GM18909 (cell line): ENCODE data around the gene PTH1R.
A peak's percentile ranks its signal among the peaks of the same experiment; 100 is the strongest.

ENCODE experiments used
- ATAC-seq: cut with Tn5 transposase; IDR thresholded peaks from one replicate; pipeline ENCODE4 v1.9.1; 2021; ENCODE audit warnings: mild to moderate bottlenecking; ENCODE audit not compliant: unreplicated experiment, poor library complexity

The PTH1R gene

DNA sequence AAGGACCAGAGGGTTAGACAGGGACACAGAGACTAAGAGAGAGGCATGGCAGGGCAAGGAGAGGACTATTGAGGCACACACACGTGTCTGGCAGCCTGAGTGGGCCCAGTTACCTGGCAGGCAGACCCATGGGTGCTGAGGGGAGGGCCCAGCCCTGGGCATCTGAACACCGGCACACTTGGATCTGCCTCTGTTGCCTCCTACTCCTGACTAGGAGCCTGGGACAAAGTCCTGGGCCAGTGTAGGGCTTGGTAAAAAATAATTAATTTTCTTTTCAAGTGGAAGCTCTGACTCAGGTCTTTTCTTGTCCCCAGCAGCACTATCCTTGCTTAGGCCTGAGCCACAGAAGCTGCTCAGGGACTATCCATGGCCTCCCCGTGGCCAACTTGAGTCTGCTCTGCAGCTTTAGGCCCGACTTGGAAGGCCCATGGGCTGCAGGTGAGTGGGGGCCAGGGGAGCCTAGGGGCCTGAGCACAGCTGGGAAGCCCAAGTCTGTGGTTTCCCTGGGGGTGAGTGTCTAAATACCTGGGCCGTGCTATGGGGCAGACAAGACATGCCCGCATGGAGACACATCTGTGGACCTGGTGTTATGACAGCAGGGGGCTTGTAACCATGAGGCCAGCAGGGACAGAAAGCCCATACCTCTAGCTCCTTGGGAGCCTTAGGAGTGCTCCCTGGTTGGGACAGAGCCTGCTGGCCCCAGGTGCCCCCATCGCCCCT lies at the start of gene PTH1R:
TSS of gene PTH1R (plus strand) at position 316 of the 720 bp plus-strand sequence. CDS start 5,839 bp downstream, outside the sequence.
- no peak for ATAC-seq

- ATAC-seq = peak; percentile 66
Observed at GRCh38 chr3:46829699-46830208, 47.8 kb upstream of the PTH1R start.

- ATAC-seq = no peak
Observed at GRCh38 chr3:46830801-46831200, 46.7 kb upstream of the PTH1R start.

DNA sequence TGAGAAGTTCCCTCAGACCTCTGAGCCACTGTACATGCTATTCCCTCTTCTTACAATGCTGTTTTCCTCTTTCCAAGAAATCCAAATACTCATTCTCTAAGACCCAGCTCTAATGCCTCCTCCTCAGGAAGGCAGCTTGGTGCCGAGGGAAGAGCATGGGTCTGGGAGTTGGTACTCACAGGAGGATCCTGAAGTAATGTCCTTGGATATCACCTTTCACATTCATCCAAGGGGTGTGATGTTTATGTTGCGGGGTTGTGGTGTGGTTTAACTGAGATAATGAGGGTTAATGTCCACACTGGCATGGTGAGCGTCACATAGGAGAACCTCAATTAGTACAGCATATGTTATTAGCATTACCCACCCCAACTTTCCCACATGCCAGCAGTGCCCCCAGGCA lies 46.2 kb upstream of the PTH1R start:
- no peak for ATAC-seq

GRCh38 chr3:46831841-46832240 lies 45.7 kb upstream of the PTH1R start:
- no peak for ATAC-seq

DNA sequence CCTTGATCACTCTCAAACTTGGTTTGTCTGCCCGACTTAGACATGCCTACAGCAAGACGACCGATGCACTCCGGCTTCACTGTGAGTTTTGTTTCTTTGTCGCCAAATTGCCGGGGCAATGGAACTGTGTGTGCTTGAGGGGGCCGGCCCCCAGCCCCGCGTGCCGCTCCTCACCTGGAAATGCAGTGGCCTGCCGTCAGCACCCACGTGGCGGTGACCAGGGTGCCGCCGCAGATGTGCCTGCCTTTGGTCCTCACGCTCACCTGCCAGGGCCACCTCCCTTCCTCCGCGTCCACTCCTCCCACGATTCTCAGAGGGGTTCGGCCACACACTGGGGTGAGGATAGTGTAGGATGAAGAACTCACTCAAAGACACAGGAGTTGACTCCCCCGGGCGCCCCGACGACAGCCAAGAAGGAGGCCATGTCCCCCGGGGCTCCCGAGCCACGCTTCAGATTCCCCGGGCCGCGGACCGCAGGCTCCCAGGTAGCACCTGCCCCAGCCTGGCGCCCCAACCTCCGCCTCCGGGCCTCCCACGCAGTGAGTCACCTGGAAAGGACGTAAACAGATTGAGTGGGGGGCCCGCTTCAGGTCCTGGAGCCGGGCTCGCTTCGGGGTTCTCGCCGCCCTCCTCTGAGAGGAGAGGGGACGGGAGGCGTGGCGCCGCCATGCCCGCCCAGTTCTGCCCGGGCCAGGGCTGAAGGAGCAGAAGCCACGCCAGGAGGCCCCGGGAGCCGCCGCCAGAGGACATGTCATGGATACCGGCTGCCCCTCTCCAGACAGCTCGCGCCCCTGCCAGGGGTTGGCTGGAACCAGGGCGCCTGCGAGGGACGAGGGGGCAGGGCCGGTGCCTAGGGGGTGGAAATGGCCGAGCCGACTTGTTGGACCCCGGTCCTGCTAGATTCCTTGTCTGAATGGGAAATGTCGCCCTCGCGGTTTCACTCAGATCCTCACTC lies 43.9 kb upstream of the PTH1R start:
- no peak for ATAC-seq

- no peak for ATAC-seq
Observed at GRCh38 chr3:46835054-46835453, 42.5 kb upstream of the PTH1R start.

GRCh38 chr3:46835491-46835890 lies 42.0 kb upstream of the PTH1R start:
- ATAC-seq = no peak

GRCh38 chr3:46838301-46838700 lies 39.2 kb upstream of the PTH1R start:
- no peak for ATAC-seq

GRCh38 chr3:46840491-46840890 lies 37.0 kb upstream of the PTH1R start:
- no peak for ATAC-seq

- ATAC-seq = no peak
Observed at GRCh38 chr3:46843508-46843907, 34.0 kb upstream of the PTH1R start.

- no peak for ATAC-seq
Observed at GRCh38 chr3:46844397-46844796, 33.1 kb upstream of the PTH1R start.

DNA sequence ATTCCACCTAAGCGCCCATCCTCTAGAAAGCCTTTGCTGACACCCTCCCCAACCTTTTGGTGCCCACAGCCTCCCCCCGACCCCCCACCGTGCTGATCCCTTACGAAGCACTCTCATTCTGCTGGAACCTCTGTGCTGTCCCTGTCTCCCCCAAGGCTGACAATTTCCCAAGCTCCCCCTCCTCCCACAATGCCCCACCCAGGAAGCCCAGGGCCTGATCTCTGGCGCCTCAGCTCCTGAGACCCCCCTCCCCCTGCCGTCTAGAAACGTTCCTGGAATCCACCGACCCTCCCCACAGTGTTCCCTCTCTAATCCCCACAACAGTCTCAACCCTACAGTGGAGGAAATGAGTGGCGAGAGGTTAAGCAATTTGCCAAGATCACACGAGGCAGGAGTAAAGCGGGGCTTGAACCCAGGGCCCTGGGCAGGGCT lies 32.6 kb upstream of the PTH1R start:
- ATAC-seq = no peak

DNA sequence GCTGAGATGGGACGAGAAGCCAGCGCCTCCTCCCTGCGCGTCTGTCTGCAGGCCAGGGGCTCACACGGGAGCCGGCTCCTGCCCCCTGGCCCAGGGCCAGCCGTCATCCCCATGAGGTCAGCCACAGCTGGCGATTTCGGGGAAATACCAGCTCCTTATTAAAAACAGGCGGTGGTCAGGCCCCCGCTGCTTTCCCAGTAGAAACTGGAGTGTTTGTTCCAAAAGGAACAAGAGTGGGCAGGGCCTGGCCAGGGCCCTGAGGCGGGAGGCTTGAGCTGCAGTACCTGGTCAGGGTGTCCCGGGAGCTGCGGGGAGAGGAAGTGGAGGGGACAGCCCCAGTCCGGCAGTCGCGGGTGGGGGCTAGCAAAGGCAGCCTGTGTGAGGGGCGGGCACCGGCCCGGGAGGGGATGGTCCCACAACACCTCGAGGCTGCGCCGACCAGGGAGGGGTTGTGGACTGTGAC lies 32.1 kb upstream of the PTH1R start:
- ATAC-seq = peak; percentile 54

DNA sequence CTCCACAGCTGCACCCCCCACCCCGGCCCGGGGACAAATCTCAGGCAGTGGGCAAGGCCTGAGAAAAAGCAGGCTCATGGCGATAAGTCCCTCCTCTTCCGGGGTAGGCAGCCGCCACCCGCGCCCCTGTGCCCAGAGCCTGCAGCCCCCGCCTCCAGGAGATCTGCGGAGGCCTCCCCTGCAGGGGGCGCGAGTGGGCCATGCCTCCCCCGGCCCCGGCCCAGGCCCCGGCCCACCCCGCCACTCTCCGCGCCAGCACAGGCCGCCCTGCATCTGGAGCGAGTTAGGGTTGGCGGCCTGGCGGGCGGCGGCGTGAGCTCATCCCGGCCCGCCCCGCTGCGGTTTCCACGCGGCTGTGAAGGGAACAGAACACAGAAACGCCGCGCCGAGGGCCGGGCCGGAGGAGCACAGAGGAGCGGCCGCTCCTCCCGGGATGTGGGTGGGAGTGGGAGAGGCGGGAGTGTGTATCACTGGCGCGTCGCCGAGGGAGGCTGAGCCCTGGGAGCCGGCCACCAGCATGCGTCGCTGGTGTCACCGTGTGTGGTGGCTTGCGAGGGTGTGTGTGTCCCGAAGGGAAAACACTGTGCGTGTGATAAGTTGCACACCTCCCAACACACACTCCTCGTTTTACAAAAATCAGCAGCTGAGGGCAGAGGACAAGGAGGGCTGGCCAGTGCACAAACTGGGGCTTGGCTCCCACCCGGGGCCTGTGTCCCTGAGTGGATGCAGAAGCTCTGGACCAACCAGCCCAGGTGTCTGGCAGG lies 31.5 kb upstream of the PTH1R start:
- ATAC-seq = peak; percentile 68

- no peak for ATAC-seq
Observed at GRCh38 chr3:46846624-46847542, 30.6 kb upstream of the PTH1R start.

DNA sequence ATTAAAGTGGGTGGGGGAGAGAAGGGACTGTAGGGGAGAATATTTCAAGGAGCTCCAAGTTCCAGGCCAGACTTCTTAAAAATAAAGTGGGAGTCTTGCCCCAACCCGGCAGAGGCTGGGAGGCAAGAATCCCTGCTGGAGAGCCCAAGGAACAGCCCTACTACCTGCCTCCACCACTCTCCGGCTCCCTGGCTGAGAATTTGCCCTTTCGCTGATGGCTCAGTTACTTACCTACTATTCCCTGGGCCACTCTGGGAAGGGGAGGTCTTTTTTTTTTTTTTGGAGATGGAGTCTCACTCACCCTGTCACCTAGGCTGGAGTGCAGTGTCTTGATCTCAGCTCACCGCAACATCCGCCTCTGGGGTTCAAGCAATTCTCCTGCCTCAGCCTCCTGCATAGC lies 29.8 kb upstream of the PTH1R start:
- ATAC-seq = no peak

DNA sequence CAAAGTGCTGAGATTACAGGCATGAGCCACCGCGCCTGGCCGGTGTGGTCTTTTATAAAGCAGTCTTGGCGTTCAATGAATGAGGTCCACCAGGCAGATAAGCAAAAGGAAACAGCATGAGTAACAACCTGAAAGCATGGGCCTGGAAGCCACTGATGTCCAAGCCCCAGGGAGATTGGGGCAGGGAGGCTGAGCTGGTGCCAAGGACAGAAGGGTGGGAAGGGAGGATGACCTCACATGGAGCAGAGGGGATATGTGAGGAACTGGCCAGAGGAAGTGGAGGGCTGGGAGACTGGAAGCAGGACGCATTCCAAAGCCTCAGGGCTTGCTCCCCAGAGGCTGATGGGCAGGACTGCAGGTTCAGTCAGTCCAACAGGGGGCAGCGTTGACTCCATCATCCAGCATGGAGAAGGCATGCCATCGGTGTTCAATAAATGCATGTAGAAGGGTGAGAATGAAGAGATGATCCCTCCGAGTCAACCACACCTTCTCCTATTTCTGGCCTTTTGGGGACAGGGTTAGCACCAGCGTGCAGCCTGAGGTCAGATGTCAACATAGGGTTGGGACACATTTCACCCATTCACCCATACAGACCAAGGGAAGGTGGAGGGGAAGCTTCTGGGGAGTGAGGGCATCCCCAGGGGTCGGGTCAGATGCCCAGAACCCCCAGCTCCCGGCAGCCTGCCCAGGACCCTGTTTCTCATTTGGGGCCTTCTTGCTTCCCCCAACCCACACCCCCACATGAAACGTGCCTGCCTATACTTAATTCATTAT lies 29.1 kb upstream of the PTH1R start:
- ATAC-seq = no peak
